Measurements from ENCODE around the gene VWA8. TPM values are rescaled to one million over a fixed set of nuclear protein-coding genes. Genes with fewer than 3 reads are reported as not detected.

The VWA8 gene
- total and polyA plus RNA-seq, 10 donors: 2.7 to 33.6 (median 18.3) TPM

DNA sequence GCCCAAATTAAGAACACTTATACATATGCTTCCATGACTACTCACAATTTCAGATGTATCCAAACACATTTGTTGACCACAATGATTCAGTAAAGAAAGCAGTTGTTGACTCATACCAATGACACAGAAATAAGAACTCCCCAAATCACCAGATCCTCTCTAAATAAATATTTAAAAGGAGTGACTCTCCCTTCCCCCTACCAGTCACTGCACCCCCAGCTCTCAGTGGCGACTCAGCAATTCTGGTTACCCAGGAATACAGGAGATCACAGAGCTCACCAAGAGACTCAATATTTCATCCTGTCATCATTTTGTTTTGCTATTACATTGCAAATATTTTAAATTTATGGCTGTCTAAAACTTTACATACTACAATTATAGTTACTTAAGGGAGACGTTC, 372.0 kb downstream of the VWA8 start:
- 57 to 73% (median 63%) methylated on average over 2 of the region's 2 CpGs for WGBS, 5 donors
- peaks cover 0 to 53% (median 5%) of the 10 kb centered on the region in 6 donors for H3K36me3 ChIP-seq
- H3K4me1 ChIP-seq: no peaks in the 10 kb centered on the region
- intact Hi-C loops (cut with DNase I; ENCODE audit: low total_unique reads): no loop called here
- no peaks in the 10 kb centered on the region for H3K27me3 ChIP-seq (replicated peaks in 1 of 7)
- H3K9me3 ChIP-seq: no peaks in the 10 kb centered on the region
- no peak overlapping the region for H3K27ac ChIP-seq
- no peak for DNase-seq
- H3K4me3 ChIP-seq: no peak overlapping the region
- TF ChIP-seq POLR2AphosphoS5 (IDR thresholded peaks at IDR 0.05) (no peak), POLR2A (IDR thresholded peaks at IDR 0.05) (no peak), CTCF (IDR thresholded peaks at IDR 0.05 in 8 of 11, conservative IDR thresholded peaks at IDR 0.05 in 3 of 11) (no peak)

DNA sequence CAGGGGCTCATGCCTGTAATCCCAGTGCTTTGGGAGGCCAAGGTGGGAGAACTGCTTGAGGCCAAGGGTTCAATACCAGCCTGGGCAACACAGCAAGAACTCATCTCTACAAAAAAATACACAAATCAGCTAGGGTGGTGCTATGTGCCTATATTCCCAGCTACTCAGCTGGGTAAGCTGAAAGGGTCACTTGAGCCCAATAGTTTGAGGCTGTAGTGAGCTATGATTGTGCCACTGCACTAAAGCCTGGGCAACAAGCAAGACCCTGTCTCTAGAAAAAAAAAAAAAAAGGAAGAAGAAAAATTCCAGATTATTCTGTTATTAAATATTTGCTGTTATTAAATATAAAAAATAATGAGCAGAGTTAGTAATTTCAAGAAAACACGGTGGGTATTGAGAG, 372.5 kb downstream of the VWA8 start:
- intact Hi-C loops (cut with DNase I; ENCODE audit: low total_unique reads): no loop called here
- Histone ChIP-seq H3K4me3 (no peak overlapping the region), H3K27me3 (replicated peaks in 1 of 7) (no peaks in the 10 kb centered on the region), H3K4me1 (no peaks in the 10 kb centered on the region), H3K36me3 (peaks cover 0 to 53% (median 5%) of the 10 kb centered on the region in 6 donors), H3K27ac (no peak overlapping the region), H3K9me3 (no peaks in the 10 kb centered on the region)
- DNase-seq: no peak
- no peak for TF ChIP-seq POLR2A (IDR thresholded peaks at IDR 0.05)
- no peak for TF ChIP-seq POLR2AphosphoS5 (IDR thresholded peaks at IDR 0.05)
- no peak for TF ChIP-seq CTCF (IDR thresholded peaks at IDR 0.05 in 8 of 11, conservative IDR thresholded peaks at IDR 0.05 in 3 of 11)
- 91 to 97% (median 95%) methylated on average over 1 of the region's 1 CpG for WGBS, 5 donors

DNA sequence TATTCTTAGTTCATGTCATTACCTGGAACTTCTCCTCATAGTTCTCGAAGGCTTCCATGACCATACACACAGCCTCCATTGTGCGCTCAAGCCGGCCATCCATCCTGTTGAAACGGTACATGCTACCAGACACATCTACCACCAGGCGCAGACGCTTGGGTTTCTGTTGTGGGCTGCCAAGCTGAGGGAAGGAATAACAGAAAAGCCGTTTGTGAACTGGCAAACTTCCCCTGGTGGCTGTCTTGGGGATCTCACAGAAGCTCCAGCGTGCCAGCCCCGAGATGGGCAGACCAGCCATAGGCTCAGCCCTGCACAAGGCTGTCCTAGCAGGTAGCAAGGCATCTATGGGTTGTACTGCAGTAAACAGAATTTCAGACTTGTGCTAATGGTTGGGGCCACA, 373.4 kb downstream of the VWA8 start:
- no peak overlapping the region for H3K27ac ChIP-seq
- WGBS, 5 donors: 91 to 93% (median 92%) methylated on average over 9 of the region's 9 CpGs
- H3K4me3 ChIP-seq: no peak overlapping the region
- TF ChIP-seq POLR2A (IDR thresholded peaks at IDR 0.05) (no peak), POLR2AphosphoS5 (IDR thresholded peaks at IDR 0.05) (no peak), CTCF (IDR thresholded peaks at IDR 0.05 in 8 of 11, conservative IDR thresholded peaks at IDR 0.05 in 3 of 11) (no peak)
- no peaks in the 10 kb centered on the region for H3K4me1 ChIP-seq
- intact Hi-C loops (cut with DNase I; ENCODE audit: low total_unique reads): no loop called here
- H3K36me3 ChIP-seq: peaks cover 0 to 61% (median 5%) of the 10 kb centered on the region in 6 donors
- no peaks in the 10 kb centered on the region for H3K9me3 ChIP-seq
- DNase-seq: no peak
- no peaks in the 10 kb centered on the region for H3K27me3 ChIP-seq (replicated peaks in 1 of 7)

DNA sequence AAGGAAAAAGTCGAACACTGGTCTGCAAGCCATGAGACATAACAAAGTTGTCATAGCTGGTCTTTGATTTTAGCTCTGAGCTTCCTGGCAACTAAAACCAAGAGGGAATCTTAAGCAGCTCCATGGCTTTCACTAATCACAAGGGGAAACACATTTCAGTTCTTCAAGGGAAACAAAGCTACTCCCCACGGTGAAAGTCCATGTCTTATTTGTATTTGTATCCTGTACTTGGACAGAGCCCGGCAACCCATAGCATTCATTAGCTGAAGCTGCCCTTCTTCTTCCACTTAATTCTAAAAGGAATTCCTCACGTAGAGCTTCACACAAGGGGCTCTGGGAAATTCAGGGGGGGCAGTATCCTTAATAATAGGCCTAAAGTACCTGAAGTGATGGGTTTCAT, 374.7 kb downstream of the VWA8 start:
- Histone ChIP-seq H3K27ac (no peak overlapping the region), H3K9me3 (no peaks in the 10 kb centered on the region), H3K4me3 (no peak overlapping the region), H3K27me3 (replicated peaks in 1 of 7) (no peaks in the 10 kb centered on the region), H3K36me3 (peaks cover 0 to 61% (median 5%) of the 10 kb centered on the region in 6 donors), H3K4me1 (no peaks in the 10 kb centered on the region)
- TF ChIP-seq POLR2AphosphoS5 (IDR thresholded peaks at IDR 0.05): no peak
- no peak for TF ChIP-seq CTCF (IDR thresholded peaks at IDR 0.05 in 8 of 11, conservative IDR thresholded peaks at IDR 0.05 in 3 of 11)
- no peak for TF ChIP-seq POLR2A (IDR thresholded peaks at IDR 0.05)
- intact Hi-C loops (cut with DNase I; ENCODE audit: low total_unique reads): no loop called here
- WGBS, 5 donors: 86 to 96% (median 92%) methylated on average over 4 of the region's 4 CpGs
- no peak for DNase-seq
